Fibroblast of skin of right biceps (primary cell): ENCODE measurements around the gene PANX1.
"Not testable (repeated sequence)": the region's sequence is repeated elsewhere in the genome, so short reads cannot be mapped to it uniquely, and the experiment has no call there.

Experiments used
- DNase-seq: peaks from one replicate; pipeline ENCODE4 v3.0.0-alpha.2; 2013

Gene PANX1

GRCh38 chr11:94128746-94129511, at the start of gene PANX1:
PANX1 (plus strand) TSS chr11:94128841; CDS start chr11:94129313, 472 bp downstream.
- DNase-seq, result peak; percentile 86

DNA sequence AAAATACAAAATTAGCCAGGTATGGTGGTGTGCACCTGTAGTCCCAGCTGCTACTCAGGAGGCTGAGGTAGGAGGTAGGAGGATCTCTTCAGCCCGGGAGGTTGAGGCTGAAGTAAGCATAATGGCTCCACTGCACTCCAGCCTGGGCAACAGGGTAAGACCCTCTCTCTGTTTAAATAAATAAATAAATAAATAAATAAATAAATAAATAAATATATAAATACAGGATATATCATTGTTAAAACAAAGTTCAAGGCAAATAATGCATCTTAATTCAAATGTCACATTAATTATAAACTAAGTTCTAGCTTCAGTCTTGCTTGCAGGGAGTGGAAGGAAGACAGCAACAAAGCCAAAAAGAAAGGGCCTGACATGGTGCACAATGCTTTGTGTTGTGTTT, 44.5 kb upstream of the PANX1 start:
- no peak for DNase-seq

DNA sequence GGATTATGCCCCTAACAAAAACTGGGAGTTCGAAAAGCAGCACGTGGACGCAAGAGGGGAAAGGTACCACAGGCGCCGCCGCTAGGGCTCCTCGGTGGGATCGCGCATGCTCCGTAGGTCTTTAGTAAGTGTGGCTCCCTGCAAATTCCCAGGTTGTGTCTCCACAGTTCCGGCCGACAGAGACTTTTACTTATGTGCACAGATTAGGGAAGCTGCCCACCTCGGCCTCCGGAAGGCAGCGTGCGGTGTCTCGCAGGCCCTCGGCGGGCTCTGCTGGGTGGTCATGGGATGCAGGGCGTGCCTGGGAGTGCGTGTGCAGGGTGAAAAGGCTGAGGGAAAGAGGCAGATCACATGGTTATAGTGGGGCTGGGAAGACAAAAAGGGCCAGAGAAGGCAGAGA, 39.7 kb upstream of the PANX1 start:
- no peak for DNase-seq

DNA sequence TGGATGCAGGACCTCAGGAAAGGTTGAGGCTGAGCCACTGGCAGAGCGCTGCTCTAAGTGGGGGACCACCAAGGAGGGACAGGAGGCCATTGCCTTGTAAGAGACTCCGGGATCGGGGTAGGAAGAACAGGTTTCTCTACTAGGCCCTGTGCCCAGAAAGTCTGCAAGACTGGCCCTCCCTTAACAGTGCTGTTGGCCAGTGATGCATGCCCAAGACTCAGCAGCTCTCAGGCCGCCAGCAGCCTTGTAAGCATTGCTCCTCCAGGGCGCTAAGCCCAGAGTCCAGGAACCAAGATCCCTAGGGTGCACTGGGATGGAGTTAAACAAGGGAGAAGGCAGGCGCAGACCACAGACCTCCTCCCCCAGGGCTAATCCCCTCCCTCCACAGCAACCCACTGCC, 39.3 kb upstream of the PANX1 start:
- DNase-seq, result no peak

GRCh38 chr11:94090401-94090800, 38.2 kb upstream of the PANX1 start:
- no peak for DNase-seq

DNA sequence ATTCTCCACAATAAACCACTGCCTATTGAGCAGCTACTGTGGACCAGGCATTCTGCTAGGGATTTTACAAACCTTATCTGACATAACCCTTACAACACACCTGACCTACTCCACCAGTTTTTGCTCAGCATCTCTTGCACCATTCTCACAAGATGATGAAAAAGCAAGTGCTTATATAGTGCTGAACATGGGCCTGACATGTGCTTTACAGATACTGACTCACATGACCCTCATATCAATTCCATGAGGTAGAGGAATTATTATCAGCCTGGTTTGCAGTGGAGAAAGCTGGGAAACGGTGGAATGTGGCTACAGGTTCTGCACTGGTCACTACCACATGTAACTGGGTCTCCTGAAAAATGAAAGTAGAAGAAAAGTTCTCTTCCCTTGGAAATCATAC, 37.5 kb upstream of the PANX1 start:
- no peak for DNase-seq

- no peak for DNase-seq
Measured at GRCh38 chr11:94100253-94100652, 28.4 kb upstream of the PANX1 start.

GRCh38 chr11:94103471-94103870, 25.2 kb upstream of the PANX1 start:
- no peak for DNase-seq

DNA sequence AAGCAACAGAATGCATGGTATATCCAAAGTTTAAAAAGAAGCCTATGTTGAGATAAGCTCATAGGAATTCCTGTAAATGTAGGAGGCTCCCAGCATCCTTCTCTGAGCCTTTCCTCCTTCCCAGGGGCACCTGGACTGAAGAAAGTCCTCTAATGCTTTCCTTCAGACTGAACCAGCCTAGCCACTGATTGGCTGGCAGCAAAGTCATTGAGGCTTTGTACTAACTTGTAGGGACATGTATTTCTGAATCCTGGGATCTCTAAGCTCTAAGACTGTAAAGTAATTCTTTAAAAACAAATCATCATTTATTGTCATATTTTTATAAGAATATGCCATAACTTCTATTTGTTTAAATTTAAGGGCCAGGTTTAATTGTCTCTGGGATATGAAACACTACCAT, 23.9 kb upstream of the PANX1 start:
- DNase-seq, result no peak

DNA sequence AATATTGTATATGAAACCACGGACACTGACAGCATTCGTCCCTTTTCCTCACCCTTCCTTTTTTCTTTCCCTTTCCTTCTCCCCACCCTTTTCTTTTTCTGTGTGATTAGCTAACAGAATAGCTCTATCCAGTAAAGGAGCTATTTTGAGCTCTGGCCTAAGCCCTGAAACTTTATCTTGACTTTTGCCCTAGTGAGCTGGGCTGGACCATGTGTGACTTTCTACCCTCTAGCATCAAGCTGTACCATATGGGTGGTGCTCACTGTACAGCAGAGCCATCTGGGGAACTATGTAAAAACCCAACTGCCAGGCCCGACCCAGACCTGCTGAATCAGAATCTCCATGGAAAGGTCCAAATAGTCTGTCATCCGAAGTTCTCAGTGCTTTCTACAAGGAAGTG, 21.9 kb upstream of the PANX1 start:
- no peak for DNase-seq

GRCh38 chr11:94107363-94107762, 21.3 kb upstream of the PANX1 start:
- DNase-seq, result no peak

DNA sequence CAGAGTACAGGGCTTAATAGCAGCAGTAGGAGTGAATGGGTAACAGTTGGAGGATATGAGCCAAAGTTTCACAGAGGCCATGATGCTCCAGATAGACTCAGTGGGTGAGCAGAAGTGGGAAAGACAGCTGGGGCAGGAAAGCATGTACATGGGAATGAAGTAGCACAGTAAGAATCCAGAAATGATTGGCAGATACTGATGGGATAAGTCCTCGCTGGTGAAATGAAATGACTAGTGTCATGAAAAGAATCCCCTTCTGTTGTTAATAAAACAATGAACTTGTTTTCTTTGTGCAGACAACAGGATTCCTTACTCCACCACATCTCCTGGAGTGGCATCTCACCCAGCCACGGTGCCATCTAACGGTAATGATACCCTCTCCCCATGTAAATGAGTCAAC, 17.4 kb upstream of the PANX1 start:
- no peak for DNase-seq

GRCh38 chr11:94111660-94112059, 17.0 kb upstream of the PANX1 start:
- no peak for DNase-seq

DNA sequence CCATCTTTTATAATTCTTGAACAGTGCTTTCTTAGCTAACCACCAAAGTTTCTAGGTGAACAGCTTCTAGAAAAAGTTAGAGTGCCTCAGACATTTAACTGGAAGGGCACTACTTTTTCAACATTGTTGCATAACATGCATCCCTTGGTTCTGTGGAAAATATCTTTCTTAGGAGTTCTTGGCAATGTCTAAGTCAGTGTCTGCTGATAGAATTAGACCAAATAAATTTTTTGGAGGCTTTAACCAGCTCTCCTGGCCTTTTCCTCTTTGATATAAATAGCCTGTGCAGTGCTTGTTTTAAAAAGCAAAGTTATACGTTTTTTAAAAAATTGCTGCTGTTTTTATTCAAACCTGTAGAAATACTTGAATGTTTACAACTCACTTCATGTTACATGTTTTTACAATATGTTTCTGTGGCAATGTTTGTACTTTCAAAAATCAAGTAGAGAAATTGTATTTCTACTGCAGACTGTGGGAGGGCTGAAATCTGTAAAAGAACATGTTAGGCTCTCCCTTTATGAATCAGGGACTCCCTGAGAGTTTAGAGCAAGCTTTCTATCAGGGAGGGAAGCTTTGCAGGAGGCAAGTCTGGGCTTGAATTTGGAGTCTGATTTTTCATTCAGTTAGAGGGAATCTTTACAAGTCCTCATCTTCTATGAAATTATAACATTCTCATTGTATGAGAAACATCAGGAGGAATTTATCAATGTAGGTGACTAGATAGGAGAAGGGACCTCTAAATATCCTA, 16.3 kb upstream of the PANX1 start:
- DNase-seq, result no peak

DNA sequence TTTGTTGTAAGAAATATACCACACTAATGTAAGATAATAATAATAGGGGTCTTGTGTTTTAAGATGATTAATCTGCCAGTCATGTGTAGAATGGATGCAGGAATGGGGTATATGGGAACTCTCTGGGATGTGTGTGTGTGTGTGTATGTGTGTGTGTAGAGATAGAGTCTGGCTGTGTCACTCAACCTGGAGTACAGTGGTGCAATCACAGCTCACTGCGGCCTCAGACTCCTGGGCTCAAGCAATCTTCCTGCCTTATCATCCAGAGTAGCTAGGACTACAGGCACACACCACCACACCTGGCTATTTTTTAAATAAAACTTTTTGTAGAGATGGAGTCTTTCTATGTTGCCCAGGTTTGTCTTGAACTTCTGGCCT, 11.5 kb upstream of the PANX1 start:
- DNase-seq, result no peak

DNA sequence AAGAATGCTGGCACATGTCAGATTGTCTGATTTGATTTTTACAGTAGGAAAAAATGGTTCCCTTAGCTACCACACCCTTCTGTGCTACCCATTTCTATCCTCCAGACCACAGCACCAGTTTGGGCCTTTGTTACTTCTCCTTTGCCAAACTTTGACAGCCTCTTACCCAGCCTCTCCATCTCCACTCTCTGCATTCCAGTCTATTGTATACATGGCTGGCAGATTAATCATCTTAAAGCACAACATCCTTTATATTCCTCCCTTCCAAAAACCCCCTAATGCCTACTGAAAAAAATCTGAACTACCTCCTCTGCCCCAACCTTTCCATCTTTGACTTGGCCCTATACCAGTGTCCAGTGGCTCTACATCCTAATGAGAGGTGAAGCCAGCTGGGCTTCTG, 10.8 kb upstream of the PANX1 start:
- peak; percentile 44 for DNase-seq

- DNase-seq, result not testable (repeated sequence)
Measured at GRCh38 chr11:94119676-94120075, 9.0 kb upstream of the PANX1 start.

GRCh38 chr11:94120516-94120915, 8.1 kb upstream of the PANX1 start:
- not testable (repeated sequence) for DNase-seq

DNA sequence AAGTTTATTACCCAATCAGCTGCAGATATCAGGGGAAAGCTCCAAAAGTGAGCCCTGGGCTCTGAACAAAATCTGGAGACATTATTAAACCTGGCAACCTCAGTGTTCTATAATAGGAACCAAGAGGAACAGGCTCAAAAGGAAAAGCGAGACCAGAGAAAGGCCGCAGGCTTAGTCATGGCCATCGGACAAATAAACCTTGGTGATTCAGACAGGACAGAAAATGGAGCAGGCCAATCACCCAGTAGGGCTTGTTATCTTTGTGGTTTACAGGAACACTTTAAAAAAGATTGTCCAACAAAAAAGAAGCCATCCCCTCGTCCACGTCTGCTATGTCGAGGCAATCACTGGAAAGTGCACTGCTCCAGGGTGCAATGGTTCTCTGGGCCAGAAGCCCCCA, 7.7 kb upstream of the PANX1 start:
- no peak for DNase-seq

GRCh38 chr11:94125407-94126115, 3.1 kb upstream of the PANX1 start:
- peak; percentile 67 for DNase-seq

- DNase-seq, result no peak
Measured at GRCh38 chr11:94127638-94128037, 1.0 kb upstream of the PANX1 start.

DNA sequence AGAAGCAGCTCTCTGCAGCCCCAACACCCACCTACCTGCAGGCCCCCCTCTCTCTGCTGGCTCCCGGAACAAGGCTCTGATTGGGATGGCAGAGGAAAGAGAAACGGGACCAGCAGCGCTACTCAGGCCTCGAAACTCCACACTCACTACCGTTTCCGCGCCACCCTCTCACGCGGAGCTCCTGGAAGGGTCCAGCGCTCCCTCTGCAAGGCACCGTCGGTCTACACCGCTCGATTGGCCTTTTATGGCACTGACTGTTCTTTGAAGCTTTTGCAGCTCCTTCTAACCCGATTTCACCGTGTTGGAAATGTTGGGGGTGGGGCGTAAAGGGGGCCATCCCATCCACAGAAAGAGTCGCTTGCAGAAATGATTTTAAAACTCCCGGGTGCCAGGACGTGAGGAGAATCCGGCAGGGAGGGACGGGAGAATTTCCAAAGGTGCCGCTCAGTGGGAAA, 323 bp upstream of the PANX1 start:
- DNase-seq, result no peak

DNA sequence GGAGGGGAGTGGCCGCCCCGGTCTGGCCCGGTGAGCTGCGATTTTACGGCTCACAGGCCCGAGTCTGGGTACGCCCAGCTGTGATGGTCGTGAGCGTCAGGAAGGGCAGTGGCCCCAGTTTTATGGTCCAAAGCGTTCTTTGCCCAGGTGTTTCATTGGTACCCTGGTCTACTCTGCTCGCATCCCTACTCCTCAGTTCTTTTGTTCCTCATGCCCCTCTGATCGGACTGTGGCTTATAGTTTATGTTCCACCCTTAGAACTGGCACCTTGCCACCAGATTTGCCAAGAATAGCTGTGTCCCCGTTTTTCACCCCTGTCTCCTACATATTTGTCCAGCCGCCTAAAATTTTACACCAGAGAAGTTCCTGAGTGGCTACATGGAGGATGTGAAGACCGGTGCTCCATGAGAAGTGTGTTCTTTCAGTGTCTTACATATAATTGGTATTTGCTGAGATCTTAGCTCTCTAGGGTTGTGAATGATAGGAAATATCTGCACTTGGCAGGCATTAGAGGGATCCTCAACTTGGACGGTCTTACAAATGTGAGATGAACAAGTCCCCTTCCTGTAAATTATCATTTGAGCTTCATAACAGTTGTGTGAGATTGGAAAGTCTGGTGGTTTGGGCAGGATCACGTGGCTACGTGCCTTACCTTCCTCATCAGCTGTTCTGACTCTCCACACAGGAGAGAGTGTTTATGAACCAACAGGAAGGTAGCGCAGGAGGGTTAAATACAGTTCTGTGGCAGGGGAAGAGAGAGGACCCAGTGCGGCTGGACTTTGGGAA, 1.1 kb downstream of the PANX1 start:
- DNase-seq, result no peak
